Stimulated activated naive B cell treated with anti-CD40 and anti-IgM and Interleukin-4, amounts not matched to agents 10 μg/mL and 1 μg/mL and 100 μg/mL, for 72 hours (primary cell): ENCODE measurements around the gene TMEM150C.

Experiments used
- ATAC-seq, 2 donors: fragments of 150-1000 bp; cut with Tn5 transposase; replicated peaks; 2 replicates each; pipeline ENCODE4 v1.10.0; 2021; ENCODE audit warnings: moderate library complexity in 1 of 2
- DNase-seq: peaks from one replicate; pipeline ENCODE4 v3.0.0; 2021
- H3K27ac Mint-ChIP-seq: one replicate; pipeline ENCODE4 v1.8.0; 2022; ENCODE audit warnings: mild to moderate bottlenecking, mixed read lengths
- H3K27me3 Mint-ChIP-seq, 2 donors: one replicate each; pipeline ENCODE4 v1.8.0; 2022; ENCODE audit warnings: mixed read lengths in 2 of 2
- H3K36me3 Mint-ChIP-seq, 2 donors: one replicate each; pipeline ENCODE4 v1.8.0; 2022; ENCODE audit warnings: mixed read lengths in 2 of 2, mild to moderate bottlenecking in 1 of 2
- H3K4me1 Mint-ChIP-seq, 2 donors: one replicate each; pipeline ENCODE4 v1.8.0; 2022; ENCODE audit warnings: mixed read lengths in 2 of 2, mild to moderate bottlenecking in 1 of 2
- H3K4me3 Mint-ChIP-seq, 2 donors: one replicate each; pipeline ENCODE4 v1.8.0; 2022; ENCODE audit warnings: mild to moderate bottlenecking in 2 of 2, mixed read lengths in 2 of 2, moderate library complexity in 1 of 2
- H3K9me3 Mint-ChIP-seq, 2 donors: one replicate each; pipeline ENCODE4 v1.8.0; 2022; ENCODE audit warnings: mixed read lengths in 2 of 2, mild to moderate bottlenecking in 1 of 2

The TMEM150C gene

DNA sequence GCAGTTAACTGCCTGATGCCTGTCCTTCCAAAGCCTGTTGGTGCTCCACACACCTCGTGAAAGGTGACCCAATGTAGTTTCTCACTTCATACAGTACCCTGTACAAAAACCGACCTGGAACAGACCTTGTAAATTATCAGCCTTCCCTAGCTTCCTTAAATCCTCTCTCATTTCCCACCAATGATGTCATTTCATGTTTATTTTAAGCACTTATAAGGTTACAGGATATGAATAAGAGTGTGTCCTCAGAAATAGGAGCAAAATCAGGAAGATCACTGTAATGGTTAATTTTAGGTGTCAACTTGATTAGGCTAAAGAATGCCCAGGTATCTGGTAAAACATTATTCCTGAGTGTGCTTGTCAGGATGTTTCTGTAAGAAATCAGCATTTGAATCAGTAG is 44.7 kb downstream of the TMEM150C start:
- no peak for ATAC-seq
- H3K27ac Mint-ChIP-seq: no peak overlapping the region
- H3K36me3 Mint-ChIP-seq: no peaks in the 10 kb centered on the region

DNA sequence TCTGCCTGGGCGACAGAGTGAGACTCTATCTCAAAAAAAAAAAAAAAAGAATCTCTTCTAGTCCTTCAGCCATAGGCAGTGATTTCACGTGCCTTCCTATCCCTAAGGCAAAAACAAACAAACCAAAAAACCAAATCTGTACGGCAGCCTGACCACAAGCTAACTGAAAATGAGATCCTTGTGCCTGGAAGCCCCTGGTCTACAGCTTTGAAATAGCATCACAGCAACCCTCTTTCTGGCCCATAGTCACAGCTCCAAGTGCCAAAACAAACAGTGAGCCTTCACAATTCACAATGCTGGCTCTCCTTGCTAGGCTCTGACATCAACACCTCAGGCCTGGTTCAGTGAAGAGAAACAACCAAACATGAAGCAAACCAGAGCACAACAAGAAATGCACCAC is 46.1 kb downstream of the TMEM150C start:
- H3K27me3 Mint-ChIP-seq: peaks cover 4 to 9% of the 10 kb centered on the region in 2 donors
- ATAC-seq (no peak), DNase-seq (no peak)
- no peak overlapping the region for H3K4me3 Mint-ChIP-seq
- H3K36me3 Mint-ChIP-seq: no peaks in the 10 kb centered on the region
- H3K4me1 Mint-ChIP-seq: no peaks in the 10 kb centered on the region
- H3K9me3 Mint-ChIP-seq: no peaks in the 10 kb centered on the region
- no peak overlapping the region for H3K27ac Mint-ChIP-seq

More for the DNA sequence above, 44.7 kb downstream of the TMEM150C start:
- Mint-ChIP-seq H3K27me3 (peaks cover 9 to 11% of the 10 kb centered on the region in 2 donors), H3K9me3 (no peaks in the 10 kb centered on the region), H3K4me1 (no peaks in the 10 kb centered on the region), H3K4me3 (no peak overlapping the region)
- no peak for DNase-seq

DNA sequence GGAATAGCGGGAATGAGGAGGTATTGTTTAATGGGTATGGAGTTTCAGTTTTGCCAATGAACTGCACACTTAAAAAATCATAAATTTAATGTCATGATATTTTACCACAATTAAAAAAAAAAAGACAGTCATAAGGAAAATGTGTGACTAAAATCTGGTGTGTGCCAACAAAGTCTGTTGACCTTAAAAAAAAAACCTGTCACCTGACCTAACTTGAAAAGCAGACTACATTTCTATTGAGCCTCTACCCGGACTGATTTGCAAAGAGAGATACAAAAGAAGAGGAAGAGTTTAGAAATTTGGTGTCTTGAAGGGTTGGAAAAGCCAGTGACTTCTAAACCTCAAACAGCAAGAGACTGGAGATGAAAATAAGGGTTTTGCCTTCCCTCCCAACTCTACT is 48.4 kb downstream of the TMEM150C start:
- ATAC-seq (no peak), DNase-seq (no peak)
- Mint-ChIP-seq H3K27me3 (peaks cover 4 to 9% of the 10 kb centered on the region in 2 donors), H3K36me3 (no peaks in the 10 kb centered on the region), H3K27ac (no peak overlapping the region), H3K4me1 (no peaks in the 10 kb centered on the region), H3K4me3 (no peak overlapping the region), H3K9me3 (no peaks in the 10 kb centered on the region)

DNA sequence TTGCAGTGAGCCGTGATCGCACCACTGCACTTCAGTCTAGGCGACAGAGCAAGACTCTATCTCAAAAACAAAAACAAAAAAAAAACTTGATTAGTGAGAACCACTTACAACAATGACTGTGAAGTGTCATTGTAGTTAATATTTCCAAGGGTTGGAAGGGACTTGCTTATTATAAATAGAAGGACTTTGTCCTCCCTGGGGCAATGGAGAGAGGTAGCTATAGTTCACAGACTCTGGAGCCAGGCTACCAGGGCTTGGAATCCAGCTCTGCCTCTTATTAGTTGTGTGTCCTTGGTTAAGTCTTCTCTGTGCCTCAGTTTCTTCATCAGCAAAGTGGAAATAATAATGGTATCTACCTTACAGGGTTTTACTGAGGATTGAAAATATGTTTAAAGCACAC is 51.6 kb downstream of the TMEM150C start:
- H3K27ac Mint-ChIP-seq: no peak overlapping the region
- H3K36me3 Mint-ChIP-seq: no peaks in the 10 kb centered on the region
- H3K4me3 Mint-ChIP-seq: no peak overlapping the region
- no peaks in the 10 kb centered on the region for H3K9me3 Mint-ChIP-seq
- DNase-seq (no peak), ATAC-seq (no peak)
- H3K4me1 Mint-ChIP-seq: no peaks in the 10 kb centered on the region
- peaks cover 4 to 5% of the 10 kb centered on the region in 2 donors for H3K27me3 Mint-ChIP-seq

DNA sequence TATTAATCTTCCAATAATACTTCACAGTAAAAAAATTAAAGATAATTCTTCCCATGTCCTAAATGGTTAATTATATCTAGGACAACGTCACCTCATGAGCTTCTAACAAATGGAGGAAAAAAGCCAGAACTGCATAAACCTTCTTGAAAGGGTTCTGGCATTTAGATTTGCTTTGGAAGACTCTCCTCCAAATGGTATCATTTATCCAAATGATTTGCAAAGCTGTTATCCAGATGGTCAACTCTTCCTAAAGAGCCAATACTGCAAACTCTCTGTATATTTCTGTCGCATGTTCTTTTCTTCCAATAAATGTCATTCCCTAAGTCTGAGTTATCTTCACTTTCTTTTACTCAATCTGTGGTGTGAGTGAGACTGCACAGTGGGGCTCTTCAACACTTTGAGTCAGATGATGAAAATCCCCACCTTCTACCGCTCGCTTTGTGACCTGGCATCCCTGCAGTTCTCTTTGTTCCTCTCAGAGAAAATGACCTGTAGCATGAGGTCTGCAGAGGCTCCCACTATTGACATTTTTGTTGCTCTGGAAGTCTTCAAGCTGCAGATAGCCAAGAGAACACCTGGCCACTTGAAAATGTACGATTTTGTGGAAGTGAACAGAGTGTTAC is 52.9 kb downstream of the TMEM150C start:
- Mint-ChIP-seq H3K4me3 (no peak overlapping the region), H3K4me1 (no peaks in the 10 kb centered on the region), H3K27me3 (peaks cover 0 to 4% of the 10 kb centered on the region in 2 donors), H3K27ac (no peak overlapping the region), H3K36me3 (no peaks in the 10 kb centered on the region), H3K9me3 (no peaks in the 10 kb centered on the region)
- ATAC-seq (no peak), DNase-seq (no peak)

DNA sequence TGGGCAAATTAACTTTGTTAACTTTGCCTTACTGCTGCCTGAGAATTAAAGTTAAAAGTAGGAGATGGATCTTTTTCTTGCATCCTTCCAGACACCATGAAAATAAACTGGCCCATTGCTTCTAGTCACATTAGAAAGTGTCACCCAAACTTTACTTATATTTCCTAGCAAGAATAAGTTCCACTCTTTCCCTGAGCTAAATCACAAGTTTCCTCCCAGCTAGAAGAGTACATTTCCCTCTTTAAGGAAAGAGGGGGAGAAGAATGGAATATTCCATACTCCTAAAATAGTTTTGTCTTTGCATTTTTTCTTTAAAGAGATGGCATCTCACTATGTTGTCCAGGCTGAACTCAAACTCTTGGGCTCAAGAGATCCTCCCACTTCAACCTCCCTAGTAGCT is 53.8 kb downstream of the TMEM150C start:
- Mint-ChIP-seq H3K36me3 (no peaks in the 10 kb centered on the region), H3K27me3 (peaks cover 0 to 2% of the 10 kb centered on the region in 2 donors), H3K9me3 (no peaks in the 10 kb centered on the region), H3K4me1 (no peaks in the 10 kb centered on the region), H3K27ac (no peak overlapping the region), H3K4me3 (no peak overlapping the region)
- no peak for ATAC-seq
- no peak for DNase-seq

DNA sequence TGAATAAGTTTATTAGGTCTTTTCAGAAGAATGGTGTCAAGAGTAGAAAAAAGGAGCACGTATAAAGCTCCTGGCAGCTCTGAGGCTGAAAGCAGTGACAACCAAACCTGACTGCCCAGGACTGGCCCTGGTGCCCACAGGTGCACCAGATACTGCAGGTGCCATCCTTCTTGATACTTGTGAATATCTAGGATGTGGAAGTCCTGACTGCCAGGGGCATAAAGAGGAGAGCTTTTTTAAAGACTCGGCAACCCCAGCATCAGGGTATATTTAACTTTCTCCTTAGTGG is 60.7 kb downstream of the TMEM150C start:
- Mint-ChIP-seq H3K36me3 (peaks cover 0 to 6% of the 10 kb centered on the region in 2 donors), H3K27me3 (no peaks in the 10 kb centered on the region), H3K4me3 (no peak overlapping the region), H3K27ac (no peak overlapping the region), H3K9me3 (no peaks in the 10 kb centered on the region), H3K4me1 (peaks cover 0 to 3% of the 10 kb centered on the region in 2 donors)
- no peak for DNase-seq
- ATAC-seq: no peak

DNA sequence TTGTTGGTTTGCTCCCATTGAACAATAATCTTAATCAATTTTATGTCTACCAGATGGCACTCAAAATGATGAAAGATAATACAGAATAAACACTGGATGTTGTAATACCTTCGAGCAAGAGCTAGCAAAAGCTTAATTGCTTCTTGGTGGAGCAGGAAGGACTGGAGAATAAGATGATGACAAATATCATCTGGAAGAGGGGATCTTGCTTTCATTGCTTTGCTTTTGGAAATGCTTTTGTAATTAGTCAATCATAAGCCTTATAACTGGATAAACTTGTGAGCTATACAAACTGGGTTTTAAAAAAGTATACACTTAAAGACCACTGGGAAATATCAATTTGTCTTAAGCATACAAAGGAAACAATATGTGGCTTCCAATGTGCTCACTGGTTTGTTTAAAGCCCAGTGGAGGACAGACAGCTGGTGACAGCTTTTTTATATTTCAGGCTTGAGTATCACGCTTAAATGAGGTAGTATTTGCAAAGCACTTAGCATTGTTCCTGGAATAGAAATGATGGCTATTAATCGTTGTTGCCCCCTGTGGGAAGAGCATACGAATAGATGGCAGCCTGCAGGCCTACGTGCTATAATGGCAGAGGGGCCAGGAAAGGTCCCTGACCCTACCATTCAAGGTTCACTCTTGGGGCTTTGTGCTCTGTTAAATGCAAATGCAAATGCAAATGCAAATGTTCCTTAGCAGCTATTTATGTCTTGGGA is 61.2 kb downstream of the TMEM150C start:
- Mint-ChIP-seq H3K4me1 (peaks cover 0 to 3% of the 10 kb centered on the region in 2 donors), H3K9me3 (no peaks in the 10 kb centered on the region), H3K4me3 (no peak overlapping the region), H3K27me3 (no peaks in the 10 kb centered on the region), H3K36me3 (peaks cover 0 to 9% of the 10 kb centered on the region in 2 donors), H3K27ac (no peak overlapping the region)
- DNase-seq: no peak
- ATAC-seq: no peak

DNA sequence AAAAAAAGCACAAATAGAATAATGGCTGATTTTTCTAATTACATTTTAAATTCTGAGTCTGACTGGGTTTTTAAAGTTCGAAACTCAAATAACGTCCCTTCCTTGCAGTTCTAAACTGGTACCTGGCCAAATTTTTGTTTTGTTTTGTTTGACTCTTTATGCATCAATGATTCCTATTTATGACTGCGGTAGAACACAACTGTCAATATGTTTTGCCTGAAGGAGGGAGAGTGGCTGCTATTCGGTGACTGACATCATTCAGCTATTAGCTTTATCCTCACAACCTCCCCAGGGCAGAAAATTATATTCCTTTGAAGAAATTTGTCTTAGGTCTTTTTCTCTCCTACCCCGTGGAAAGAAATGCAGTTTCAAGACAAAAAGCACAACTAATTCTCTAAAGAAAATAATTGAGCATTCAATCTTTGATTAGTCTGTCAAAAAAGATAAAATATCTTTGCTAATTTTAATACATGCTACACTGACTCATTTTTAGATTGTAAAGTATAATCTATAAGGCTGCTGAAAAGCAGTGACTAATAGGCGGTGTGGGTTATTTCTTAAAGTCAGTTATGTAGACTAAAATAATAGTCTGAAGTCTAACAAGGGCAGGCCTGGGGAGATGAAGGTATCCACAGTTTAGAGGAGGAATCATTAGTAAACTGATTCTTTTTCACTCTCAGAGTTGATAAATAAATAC is 61.9 kb downstream of the TMEM150C start:
- DNase-seq (no peak), ATAC-seq (no peak)
- H3K4me3 Mint-ChIP-seq: no peak overlapping the region
- peaks cover 0 to 13% of the 10 kb centered on the region in 2 donors for H3K36me3 Mint-ChIP-seq
- no peaks in the 10 kb centered on the region for H3K9me3 Mint-ChIP-seq
- H3K27ac Mint-ChIP-seq: no peak overlapping the region
- no peaks in the 10 kb centered on the region for H3K27me3 Mint-ChIP-seq
- peaks cover 0 to 3% of the 10 kb centered on the region in 2 donors for H3K4me1 Mint-ChIP-seq

DNA sequence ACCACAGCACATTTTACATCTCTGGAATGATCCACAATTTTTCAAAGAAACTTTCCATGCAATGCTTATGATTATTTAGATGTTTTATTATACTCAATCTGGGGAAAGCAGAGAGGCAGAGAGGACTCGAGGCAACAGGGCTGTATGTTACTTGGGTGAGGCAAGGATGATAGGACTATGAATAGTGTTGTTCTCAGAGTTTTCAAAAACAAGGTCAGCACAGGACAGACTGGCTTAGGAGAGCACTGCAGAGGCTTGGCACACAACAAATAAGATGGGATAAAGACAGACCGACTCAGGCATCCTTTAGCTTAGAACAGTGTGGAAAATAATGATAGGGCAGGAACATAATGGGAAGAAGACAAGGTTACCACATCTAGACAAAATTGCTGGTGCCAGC is 65.4 kb downstream of the TMEM150C start:
- Mint-ChIP-seq H3K36me3 (peaks cover 3 to 19% of the 10 kb centered on the region in 2 donors), H3K27ac (peak overlapping the region; percentile 16), H3K27me3 (no peaks in the 10 kb centered on the region), H3K4me1 (peaks cover 0 to 3% of the 10 kb centered on the region in 2 donors), H3K9me3 (no peaks in the 10 kb centered on the region), H3K4me3 (no peak overlapping the region)
- no peak for DNase-seq
- ATAC-seq: no peak

DNA sequence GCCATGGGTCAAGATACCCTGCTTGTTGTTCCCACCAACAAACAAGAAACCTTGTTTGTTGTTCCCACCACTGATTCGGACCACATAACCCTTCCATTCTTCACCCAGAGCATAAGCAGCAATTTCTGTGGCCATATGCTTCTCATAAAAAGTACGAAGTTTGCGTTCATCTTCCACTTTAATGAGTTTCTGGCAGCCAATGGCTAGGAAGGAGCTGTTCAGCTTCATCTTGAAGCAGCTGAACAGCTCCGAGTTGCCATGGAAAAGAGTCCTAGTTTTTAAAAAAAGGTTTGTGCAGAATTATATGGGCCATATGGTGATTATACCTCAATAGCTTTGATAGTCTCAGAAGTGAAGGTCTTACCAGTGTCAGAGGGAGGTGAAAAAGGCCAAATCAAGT is 66.1 kb downstream of the TMEM150C start:
- H3K36me3 Mint-ChIP-seq: peaks cover 3 to 19% of the 10 kb centered on the region in 2 donors
- no peaks in the 10 kb centered on the region for H3K9me3 Mint-ChIP-seq
- H3K27me3 Mint-ChIP-seq: no peaks in the 10 kb centered on the region
- H3K27ac Mint-ChIP-seq: no peak overlapping the region
- no peak for DNase-seq
- H3K4me1 Mint-ChIP-seq: peaks cover 0 to 3% of the 10 kb centered on the region in 2 donors
- ATAC-seq: no peak
- no peak overlapping the region for H3K4me3 Mint-ChIP-seq

DNA sequence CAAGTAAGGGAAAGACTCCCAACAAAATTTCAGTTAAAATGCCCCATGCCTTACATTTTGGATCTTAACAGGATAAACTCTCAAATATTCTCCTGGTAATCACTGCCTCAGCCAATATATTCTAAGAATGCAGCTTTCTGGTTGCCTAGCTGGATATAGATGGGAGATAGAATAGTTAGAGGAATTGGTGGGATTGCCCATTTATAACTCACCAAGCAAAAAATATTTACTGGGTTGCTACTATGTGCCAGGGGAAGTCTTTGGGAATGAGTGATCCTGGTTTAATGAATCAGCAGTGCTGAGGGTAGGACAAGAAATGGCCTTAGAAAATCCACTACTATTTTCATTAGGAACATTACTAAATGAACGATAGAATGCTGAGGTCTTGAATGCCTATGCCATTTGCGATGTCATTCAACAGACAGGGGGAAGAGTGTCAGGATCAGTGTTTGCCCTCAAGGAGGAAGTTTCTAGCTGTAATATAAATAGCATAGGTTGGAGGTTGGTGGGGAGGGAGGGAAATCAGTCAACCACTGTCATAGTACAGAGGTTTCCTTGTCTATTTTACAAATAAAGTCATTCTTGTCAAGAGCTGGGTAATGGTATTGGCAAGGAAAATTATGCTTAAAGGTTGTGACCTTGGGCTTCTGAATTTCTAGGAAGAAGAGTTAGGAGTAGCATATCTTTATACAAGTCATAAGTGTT is 67.9 kb downstream of the TMEM150C start:
- Mint-ChIP-seq H3K36me3 (peaks cover 3 to 29% of the 10 kb centered on the region in 2 donors), H3K4me1 (peaks cover 0 to 3% of the 10 kb centered on the region in 2 donors), H3K27ac (no peak overlapping the region), H3K27me3 (no peaks in the 10 kb centered on the region), H3K4me3 (no peak overlapping the region), H3K9me3 (no peaks in the 10 kb centered on the region)
- no peak for ATAC-seq
- DNase-seq: no peak

DNA sequence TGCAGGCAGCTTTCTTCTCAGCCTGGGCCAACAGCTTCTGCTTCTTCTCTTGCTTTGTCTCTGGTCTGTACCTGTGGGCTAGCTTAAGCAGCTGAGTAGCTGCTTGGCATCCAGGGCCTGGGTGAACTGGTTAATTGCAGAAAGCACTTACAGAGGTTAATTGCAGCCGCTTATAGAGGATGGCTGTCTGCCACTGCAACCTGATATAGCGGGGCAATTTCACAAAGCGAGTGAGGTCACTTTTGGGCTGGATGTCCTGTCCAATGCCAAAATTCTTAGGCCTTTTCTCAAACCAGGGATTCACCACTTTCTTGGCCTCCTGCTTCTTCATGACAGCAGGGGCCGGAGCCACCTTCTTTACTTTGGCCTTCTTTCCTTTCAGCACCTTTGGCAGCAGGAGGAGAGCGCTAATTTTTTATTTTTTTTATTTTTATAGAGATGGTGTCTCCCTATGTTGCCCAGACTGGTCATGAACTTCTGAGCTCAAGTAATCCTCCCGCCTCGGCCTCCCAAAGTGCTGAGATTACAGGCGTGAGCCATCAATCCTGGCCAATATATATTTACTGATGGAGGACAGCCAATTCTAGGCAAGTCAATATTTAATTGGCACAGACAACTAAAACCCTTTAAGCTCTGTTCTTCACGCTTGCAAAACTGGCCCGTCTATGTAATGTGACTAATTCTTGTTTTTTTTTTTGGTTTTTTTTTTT is 70.4 kb downstream of the TMEM150C start:
- ATAC-seq (no peak), DNase-seq (no peak)
- Mint-ChIP-seq H3K27ac (no peak overlapping the region), H3K4me3 (no peak overlapping the region), H3K9me3 (no peaks in the 10 kb centered on the region), H3K36me3 (peaks cover 3 to 32% of the 10 kb centered on the region in 2 donors), H3K4me1 (peaks cover 0 to 1% of the 10 kb centered on the region in 2 donors), H3K27me3 (no peaks in the 10 kb centered on the region)

DNA sequence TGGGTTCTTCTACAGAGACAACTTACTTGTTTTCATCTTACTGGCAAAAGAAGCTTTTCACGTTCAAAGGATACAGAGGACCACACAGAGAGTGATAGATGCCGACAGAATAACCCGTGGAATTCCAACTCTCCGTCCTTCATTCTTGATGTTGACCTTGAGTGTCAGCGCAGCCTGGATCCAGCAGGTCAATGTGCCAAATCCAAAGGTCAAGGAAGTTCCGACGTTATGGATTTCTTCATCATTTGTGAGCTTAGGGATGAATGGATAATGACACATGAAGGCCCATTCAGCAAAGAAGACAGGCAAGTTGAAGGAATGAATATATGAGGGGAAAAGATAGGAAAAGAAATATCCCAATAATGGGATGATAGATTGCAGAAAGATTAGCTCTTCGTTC is 71.8 kb downstream of the TMEM150C start:
- DNase-seq: no peak
- H3K27me3 Mint-ChIP-seq: no peaks in the 10 kb centered on the region
- no peak overlapping the region for H3K27ac Mint-ChIP-seq
- no peak overlapping the region for H3K4me3 Mint-ChIP-seq
- H3K36me3 Mint-ChIP-seq: peaks cover 4 to 26% of the 10 kb centered on the region in 2 donors
- H3K9me3 Mint-ChIP-seq: no peaks in the 10 kb centered on the region
- ATAC-seq: no peak
- H3K4me1 Mint-ChIP-seq: no peaks in the 10 kb centered on the region
